Endometrial microvascular endothelial cells (primary cell): ENCODE measurements around the gene SLBP. TPM values are rescaled to one million over a fixed set of nuclear protein-coding genes. Genes with fewer than 3 reads are reported as not detected.
"Not testable (repeated sequence)": the region's sequence is repeated elsewhere in the genome, so short reads cannot be mapped to it uniquely, and the experiment has no call there.

Experiments
- in situ Hi-C: cut with HindIII; loops from 2 replicates; pipeline ENCODE4 v1.10.0; 2017; ENCODE audit warnings: low sequenced_read_pairs, low pct_unique_long_range_greater_than_20kb; ENCODE audit errors: inconsistent ontology term
- total RNA-seq: library from RNA; depleted of rRNA; stranded (reverse); fragments of >200 nt; gene quantifications from one replicate; pipeline ENCODE4 v1.2.3, GENCODE V29; 2015; ENCODE audit errors: inconsistent ontology term

Gene SLBP
- total RNA-seq, 1 donor from 2014 or later: 81.0 TPM

DNA sequence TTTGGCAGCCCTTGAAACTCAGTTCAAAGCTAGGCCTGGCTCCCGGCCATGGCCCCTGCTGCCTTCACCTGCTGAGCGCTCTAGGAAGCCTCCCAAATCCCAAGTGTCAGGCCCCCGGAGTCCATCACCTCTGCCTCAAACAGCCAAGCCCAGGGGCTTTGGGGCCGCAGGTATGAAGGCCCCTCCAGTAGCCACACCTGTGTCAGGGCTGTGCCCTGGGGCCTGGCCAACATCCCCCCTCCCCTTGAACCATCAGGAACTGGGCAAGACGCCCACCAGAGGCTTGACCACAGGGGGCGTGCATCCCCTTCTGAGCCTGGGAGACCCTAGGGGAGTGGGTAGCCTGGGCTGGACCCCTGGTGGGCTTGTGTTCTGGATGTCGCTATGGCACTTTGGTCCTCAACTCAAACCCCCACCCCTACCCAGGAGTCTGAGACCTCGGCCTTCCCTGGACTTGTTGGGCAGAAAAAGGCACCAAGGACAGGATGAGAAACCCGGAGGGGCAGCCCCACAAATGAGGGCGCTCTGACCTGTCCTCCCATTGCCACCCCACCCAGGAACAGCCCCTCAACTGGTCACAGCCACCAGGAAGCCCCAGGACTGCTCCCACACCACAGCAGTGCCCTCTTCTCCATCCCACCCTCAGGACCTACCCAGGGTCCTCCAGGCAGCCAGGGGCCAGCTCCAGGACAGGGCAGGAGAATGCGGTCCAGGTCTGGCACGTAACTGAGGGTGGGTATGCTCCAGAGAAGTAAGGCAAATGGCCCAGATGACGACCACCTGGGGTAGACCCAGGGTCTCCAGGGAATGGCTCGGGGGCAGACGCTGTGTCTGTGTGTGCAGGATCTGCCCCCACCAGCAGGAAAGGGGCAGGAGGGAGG lies 4.2 kb upstream of the SLBP start:
- in situ Hi-C loops: no loop called here

DNA sequence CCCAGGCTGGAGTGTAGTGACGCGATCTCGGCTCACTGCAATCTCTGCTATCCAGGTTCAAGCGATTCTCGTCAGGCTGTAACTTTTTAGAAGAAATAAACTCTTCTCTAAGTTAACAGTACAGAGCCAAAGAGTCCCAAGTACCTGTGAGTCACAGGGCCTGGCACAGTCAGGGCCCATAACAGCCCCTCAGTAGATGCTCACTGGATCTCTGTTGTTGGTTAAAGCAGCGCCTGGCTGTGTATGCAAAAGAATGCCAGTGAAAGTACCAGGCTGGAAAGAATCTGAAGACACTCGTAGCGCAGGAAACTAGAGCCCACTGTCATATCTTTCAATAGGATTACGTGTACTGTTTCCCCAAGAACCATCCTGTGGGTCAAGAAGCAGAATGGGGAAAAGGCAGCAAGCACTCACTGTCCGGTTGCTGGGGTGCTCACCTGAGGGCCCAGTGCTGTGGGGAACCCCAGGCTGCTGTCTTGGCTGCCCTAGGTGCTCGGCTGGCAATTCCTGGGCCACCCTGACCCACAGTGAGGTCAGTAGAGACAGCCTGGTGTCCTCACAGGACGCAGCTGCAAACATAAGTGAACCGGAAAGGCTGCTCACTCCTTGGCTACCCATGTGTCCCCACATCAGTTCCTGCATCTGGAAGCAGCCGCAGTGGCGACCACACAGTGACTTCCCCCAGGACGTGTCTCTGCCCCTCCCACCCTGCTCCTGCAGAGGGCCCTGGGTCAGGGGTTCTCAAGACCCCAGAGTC lies 3.1 kb upstream of the SLBP start:
- in situ Hi-C loops: no loop called here

DNA sequence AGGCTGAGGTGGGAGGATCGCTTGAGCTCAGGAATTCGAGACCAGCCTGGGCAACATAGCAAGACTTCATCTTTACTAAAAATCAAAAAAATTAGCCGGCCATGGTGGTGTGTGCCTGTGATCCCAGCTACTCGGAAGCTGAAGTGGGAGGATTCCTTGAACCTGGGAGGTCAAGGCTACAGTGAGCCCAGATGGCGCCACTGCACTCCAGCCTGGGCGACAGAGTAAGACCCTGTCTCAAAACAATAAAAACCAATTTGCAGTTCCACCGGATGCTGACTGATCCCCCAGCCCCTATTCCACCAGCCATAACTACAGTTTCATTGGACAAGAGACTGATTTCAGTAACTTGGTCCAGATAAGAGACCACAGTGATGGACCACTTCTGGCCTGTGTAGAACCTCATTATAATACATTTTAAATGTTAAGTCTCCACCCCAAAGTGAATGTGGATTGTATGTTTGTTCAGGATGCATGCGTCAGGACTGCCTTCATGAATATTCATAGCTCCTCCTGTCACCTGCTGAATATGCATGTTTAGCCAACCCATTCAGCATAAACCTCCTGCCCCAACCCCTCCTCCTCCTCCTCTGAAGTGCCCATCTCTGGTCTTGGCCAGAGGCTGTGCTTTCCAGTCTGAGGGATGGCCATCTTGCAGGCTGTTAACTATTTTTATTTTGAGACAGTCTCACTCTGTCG lies 2.3 kb upstream of the SLBP start:
- in situ Hi-C loops: no loop called here

DNA sequence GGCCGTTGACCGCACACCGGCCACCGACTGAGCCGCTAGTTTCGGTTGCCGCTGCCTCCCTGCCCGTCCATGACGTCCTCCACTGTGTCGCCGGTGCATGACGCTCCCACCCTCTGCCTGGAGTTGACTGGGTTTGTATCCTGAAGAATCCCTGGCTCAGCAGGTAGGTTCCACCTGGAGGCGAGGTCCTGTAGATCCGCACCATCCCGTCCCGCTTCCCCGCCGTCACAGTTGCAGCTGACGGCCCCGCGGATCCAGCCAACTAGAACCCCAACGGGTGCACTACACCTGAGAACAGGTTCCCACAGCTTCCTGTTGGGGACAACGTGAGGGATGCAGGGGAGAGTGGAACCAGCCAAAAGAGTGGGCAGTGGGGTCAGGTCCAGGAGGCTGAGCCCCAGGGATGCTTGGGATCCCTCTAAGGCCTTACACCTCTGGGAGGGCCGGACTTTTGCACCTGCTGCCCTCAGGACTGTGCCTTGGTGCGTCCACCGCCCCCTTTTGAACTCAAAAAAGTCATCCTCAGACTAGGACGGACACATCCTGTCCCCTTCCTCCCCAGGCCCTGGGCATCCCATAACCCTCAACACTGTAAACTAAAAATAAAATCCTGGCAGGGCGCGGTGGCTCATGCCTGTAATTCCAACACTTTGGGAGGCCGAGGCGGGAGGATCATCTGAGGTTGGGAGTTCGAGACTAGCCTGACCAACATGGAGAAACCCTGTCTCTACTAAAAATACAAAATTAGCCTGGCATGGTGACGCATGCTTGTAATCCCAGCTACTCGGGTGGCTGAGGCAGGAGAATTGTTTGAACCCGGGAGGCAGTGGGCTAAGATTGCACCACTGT lies 1.1 kb upstream of the SLBP start:
- in situ Hi-C loops: no loop called here

DNA sequence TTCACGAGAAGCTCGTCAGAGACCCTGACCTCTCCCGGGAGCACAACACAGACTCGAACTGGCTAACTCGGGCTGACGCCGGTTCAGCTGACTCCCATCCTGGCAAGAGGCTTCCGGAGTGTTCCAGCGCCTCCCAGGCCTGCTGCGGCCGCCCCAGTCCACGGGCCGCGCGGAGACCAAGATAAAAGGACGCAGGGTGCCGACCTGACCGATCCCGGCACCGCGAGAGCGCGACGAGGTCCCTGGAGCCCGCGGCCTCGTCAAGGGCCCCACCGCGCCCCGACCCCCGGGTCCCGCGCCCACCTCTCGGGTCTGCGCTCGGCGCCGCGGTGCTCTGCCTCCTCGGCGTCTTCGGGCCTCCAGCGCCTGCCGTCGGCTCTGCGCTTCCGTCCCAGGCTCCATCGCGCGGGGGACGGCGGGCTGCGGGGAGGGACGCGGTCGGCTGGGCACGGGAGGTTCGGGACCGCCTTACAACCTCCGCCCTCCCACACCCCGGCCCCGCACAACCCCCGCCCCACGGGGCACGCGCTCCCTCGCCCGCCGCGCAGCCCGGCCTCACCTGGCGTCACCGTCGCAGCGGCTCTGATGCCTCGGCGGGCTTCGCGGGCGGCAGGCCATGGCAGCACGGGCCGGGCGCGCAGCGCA lies 426 bp downstream of the SLBP start:
- in situ Hi-C loops: no loop called here

DNA sequence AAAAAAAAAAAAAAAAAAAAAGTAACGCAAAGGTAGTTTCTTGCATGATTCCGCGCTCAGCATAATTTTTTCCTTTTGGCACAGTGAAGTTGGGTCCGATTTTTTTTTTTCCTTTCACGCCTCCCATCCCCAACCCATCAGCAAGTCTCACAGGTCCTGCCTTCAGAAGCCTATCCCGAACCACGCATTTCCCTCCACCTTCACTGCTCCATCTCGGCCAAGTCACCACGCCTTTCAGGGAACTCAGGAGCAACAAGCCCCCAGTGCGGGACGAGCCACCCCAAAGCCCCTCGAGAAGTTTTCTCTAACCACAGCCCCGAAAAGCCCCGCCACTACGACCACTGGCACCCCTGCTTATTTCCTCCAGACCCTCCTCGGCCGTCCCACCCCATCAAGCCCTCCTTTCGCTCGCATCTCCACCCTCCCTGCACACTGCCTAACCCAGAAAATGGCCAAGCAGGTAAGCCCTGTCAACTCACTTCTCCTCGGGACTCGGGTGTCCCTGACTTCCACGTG lies 1.0 kb downstream of the SLBP start:
- in situ Hi-C loops: no loop called here

DNA sequence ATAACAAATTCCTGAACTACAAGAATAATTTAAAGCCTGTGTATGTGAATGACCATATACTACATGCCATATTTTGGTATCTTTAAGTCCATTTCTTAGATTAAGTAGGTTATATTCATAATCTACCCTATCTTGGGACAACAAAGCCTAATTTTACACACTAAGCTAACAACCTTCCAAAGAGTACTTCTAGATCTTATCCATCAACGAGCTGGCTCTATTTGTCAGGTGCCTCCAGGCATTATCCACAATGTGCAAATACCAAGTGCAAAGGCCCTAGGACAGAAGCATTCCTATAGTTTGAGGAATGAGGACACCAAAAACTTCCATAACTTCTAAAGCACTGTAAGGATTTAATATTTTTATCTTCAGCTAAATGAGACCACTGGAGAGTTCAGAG lies 3.5 kb downstream of the SLBP start:
- in situ Hi-C loops: no loop called here

DNA sequence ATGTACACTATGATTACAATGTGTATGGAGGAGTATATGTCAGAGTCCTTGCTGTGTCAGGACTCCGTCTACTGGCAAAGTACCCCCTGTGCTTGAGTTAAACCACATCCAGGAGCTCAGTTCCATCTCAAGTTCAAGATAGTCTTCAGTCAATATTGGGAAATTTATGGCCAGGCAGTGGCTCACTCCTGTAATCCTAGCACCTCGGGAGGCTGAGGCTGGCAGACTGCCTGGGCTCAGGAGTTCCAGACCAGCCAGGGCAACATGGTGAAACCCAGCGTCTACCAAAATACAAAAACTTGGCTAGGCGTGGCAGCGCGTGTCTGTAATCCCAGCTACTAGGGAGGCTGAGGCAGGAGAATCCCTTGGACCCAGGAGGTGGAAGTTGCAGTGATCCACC lies 5.8 kb downstream of the SLBP start:
- in situ Hi-C loops: no loop called here

DNA sequence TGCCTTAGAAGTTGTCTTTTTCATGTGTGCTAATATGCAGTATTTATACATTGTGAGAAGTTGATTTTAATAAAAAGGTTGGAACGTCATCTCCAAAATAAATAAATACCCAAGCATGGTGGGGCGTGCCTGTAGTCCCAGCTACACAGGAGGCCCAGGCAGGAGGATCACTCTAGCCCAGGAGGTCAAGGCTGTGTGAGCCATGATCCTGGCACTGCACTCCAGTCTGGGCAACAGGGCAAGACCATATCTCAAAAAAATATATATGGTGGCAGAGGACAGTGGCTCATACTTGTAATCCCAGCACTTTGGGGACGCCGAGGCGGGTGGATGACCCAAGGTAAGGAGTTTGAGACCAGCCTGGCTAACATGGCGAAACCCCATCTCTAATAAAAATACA lies 6.4 kb downstream of the SLBP start:
- in situ Hi-C loops: no loop called here

DNA sequence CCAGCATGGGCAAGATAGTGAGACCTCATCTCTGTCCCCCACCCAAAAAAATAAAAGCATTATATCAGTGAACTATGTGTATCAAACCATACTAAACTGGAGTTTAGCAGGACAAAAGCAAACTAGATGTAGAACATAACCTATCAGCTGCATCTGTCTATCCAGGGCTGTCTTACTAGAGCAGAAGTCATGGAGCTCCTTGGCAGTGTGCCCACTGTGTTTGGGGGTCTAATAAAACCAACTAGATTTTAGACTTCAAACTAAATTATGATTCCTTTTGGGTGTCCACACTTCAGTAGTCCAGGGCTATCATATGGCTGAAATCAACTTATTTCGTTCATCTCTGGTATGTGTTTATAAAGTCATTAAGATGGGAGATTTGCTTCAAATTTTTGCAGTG lies 8.3 kb downstream of the SLBP start:
- in situ Hi-C loops: no loop called here

DNA sequence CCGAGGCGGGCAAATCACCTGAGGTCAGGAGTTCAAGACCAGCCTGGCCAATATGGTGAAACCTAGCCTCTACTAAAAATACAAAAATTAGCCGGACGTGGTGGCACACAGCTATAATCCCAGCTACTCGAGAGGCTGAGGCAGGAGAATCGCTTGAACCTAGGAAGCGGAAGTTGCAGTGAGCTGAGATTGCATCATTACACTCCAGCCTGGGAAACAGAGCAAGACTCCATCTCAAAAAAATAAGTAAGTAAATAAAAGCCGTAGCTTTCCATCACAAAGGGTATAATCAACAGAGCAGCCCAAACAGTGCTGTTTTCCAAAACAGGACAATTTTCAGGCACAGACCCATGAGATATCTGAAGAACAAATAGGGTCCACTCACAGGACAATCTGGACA lies 10.4 kb downstream of the SLBP start:
- in situ Hi-C loops: not testable (repeated sequence)

DNA sequence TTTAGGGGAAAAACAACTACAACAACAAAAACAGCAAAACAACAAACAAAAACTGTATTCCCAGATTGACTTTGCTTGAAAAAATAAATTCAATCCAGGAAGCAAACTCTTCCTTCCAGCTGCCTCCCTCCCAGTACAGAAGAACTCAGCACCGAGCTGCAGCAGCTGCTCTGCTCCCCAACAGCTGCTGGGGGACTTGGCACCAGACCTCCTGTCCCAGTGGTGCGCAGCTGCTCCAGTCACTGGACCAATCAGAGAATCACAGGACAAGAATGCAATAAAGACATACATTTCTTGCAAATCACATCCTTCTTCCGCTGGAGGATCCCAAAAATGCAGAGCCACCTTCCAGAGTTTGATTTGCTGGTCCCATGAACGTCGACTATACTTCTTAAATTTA lies 16.2 kb downstream of the SLBP start:
- in situ Hi-C loops: no loop called here

DNA sequence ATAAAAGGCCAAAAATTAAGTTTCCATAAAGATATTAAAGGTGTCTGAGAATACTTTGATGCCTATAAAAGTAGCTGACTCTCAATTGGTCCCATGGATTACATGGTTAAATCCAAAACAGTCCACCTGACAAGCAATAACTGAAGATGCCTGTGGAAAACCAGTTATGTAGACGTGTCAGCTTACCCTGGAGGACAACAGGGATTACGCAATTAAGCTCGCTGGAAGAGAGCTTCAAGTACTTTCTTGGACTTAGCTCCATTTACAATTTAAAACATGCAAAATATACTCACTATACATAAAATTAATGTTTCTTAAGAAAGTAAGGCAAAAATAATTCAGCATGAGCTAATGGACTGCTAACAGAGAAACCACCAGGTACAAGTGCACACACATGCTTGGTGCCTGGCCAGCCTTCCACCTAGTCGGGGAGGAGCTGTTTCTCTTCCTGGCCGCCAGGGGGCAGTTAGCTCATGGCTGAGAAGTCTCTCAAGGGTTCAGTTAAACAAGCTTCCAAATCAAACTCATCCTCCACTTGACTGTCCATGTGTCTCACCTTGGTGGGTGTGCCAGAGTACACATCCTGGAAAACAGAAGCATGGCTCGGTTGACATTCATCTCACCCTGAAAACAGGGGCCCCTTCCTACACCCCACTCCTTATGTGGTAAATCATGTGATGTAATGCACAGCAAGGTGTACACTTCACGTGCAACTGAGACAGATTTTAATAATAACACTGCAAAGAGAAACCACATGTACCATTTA lies 18.8 kb downstream of the SLBP start:
- in situ Hi-C loops: no loop called here

DNA sequence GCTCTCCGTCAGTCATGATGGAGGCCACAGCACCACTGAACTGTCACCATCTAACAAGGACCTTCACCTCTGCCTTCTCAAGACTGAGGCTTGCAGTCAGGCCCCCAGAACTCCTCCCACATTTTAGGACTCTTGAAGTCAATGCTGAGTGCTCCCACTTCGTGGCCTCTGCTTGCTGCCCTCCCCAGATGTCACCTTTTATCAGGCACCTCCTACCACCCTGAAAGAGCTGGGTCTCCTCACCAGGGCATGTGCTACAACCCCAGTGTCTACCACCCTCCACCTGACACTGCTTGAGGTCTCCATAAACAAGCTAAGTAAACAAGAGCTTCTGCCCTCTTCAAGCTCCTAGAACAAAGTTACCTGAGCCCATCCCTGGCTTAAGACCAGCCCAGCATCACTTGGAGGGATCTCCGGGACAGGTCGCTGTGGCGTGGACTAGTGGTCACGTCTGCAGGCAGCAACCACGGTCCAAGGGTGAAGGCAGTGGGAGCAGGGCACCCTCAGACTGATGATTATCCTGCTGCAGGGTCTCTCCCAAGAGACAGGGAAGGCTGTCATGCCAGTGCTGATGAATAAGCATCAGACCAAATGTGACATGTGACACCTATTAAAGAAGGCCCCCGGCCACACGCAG lies 20.3 kb downstream of the SLBP start:
- in situ Hi-C loops: no loop called here

DNA sequence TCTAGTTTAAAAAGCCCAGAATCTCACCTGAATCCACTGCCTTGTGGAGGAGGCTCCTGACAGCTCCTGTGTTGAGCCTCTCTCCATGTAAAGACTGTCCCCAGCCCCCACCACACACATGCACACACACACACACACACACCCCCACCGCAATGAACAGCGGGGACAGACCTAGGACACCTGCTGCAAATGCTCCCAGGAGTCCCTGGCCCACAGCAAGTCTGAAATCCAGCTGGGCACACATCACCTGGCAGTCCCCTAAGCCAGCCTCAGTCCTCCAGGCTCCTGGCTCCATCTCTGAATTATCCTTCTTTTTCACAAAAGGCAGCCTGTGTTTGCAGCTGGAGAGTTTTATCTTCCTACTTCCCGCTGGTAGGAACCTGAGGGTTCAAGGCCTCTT lies 21.4 kb downstream of the SLBP start:
- in situ Hi-C loops: no loop called here

DNA sequence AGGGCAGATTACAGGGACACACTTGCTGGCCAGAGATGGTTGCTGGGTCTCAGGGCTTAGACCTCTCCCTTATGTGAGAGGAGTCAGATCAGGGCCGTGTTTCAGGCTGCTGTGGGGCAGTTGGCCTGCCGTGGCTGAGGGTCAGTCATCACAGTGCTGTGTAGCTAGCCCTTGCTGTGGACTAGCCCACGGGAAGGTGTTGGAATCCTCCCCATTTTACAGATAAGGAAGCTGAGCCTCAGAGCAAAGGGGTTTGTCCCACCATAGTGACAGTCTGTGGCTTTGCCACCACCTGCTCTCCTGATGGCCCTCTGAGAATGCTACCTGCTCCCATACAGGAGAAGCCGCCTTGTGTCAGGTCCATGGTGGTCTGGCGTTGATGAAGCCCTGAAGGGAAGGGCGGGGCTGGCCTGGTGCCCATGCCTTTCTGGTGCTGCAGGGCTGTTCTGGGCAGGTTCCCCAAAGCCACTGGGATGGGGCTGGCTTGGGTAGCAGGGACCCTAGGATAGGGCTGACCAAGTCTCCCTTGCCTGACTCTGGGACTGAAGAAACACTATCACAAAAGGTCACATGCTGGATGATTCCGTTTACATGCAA lies 25.6 kb downstream of the SLBP start:
- in situ Hi-C loops: no loop called here
